HK-2 (cell line): ENCODE results near the gene ZNF70.

Experiments
- DNase-seq: peaks from one replicate; pipeline ENCODE4 v3.0.0-alpha.2; 2018; ENCODE audit not compliant: unreplicated experiment

ZNF70 gene

DNA sequence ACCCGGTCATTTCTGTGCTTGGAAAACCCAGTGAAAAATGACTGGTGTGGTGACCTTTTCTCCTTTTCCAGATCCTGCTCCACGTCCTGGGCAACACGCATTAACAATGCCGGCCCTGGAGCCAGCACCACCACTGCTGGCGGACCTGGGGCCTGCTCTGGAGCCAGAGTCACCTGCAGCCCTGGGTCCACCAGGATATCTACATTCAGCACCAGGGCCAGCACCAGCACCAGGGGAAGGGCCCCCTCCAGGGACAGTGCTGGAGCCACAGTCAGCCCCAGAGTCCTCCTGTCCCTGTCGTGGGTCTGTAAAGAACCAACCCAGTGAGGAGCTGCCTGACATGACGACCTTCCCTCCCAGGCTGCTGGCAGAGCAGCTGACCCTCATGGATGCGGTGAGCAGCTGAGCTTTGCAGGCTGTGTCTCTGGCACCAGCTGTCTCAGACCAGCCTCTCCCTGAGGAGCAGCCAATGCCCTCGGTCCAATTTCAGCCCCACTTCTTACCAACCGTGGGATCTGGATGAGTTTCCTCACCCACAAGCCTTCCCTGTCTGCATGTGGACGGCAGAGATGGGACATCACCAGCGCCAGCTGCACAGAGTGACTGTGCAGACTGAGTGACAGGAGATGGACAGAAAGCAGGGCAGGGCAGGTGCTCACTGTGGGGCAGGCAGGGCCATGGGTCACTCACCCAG, 58.2 kb downstream of the ZNF70 start:
- DNase-seq, result no peak

DNA sequence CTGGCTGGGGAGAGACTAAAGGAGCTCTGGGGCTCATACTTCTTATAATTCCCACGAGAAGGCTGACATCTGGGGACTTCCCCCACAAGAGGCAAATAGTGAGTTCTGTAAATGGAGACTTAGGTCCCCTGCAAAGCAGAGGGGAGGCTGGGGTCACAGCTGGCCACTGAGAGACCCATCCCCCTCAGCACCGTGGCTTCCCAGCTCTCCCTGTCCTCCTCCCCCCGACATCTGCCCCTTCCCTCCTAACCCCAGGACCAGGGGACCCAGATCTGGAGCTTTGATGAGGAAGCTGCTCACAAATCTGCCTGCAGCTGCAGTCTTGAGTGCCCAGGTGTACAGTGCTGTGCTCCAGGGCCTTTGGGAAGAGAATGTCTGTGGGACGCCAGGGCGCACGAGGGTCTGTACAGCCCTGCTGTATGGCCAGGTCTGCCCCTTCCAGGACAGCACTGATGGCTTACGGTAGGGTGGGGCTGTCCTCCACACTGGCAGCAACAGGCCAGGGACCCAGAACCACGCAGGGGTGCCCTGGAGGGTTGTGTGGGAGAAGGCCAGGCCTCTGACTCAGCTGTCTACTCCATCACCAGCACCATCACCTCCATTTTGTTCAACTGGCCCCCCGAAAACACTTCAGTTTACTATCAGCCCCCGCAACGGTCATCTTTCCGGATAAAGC, 59.0 kb downstream of the ZNF70 start:
- no peak for DNase-seq

- no peak for DNase-seq
Measured at GRCh38 chr22:23690713-23691112, 60.2 kb downstream of the ZNF70 start, which contains the start of gene RGL4. Gene RGL4, plus strand, starts transcription at chr22:23691013. Its CDS starts 1,018 bp downstream, at chr22:23692031.

DNA sequence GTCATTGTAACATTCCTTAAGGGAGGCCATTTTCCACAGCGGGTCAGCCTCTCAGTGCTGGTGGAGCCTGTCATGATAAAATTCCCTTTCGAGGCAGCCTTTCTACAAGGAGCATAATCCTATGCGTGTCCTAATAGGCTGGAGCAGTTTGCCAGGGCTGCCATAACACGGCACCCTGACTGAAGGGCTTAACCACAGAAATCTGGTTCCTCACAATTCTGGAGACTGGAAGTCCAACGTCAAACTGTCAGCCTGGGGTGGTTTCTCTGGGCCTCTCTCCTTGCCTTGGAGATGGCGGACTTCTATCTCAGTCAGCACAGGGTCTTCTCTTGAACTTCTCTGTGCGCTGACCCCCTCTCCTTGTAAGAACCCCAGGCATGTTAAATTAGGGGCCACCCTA, 61.5 kb downstream of the ZNF70 start:
- no peak for DNase-seq
